Purkinje cell (primary cell): ENCODE measurements around the gene ZNF782. TPM values are rescaled to one million over a fixed set of nuclear protein-coding genes. Genes with fewer than 3 reads are reported as not detected.

Experiments used
- polyA plus RNA-seq: library from polyadenylated mRNA; unstranded; fragments of >200 nt; fragmentation: Nextera tagmentation; gene quantifications from 2 replicates; pipeline ENCODE4 v1.2.1, GENCODE V29; 2014

The ZNF782 gene
- polyA plus RNA-seq: 4.0 and 4.6 TPM in 2 replicates

DNA sequence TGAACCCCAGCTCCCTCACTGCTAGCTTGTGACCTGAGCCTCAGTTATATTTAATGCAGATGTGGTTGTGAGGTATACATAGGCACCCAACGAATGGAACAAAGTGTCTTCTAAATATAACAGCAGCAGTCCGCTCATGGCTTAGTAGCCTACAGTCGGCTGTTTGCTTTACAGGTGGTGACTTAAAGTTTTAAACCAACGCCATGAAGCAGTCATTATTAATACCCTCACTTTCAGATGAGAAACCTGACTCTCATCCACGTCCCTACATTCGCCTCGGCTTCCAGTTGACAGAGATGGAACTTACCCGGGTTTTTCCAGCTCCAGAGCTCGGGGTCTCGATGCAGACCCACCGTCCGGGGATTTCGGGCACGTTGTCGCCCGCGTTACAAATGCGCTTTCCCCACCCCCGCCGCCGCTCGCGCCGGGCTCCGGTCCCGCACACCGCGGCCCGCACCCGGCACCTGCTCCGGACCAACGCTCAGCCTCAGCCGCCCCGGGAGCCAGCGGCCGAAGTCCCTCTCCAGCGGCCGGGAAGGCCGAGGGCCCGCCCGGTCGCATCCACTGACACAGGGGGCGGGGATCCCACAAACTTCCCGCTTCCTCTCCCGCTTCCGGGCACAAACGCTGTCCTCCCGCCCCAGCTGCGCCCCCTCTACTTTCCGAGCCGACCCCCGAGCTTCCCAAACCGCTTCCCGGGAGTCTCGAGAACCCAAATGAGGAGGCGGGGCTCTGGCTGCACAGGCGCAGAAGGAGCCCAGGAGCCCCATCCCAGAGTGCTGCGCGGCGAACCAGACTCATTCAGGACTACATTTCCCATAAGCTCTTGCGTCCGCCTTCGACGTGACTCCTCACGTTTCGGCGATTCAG lies at the start of gene ZNF782:
ZNF782 (minus strand) TSS at position 734 of the 870 bp plus-strand sequence. CDS start 2,553 bp downstream, outside the sequence.

Other genes with a start within 250 kb of the ZNF782 start
- 0.98 and 4.8 TPM in 2 replicates for gene CDC14B, start 234.7 kb downstream of the ZNF782 start, polyA plus RNA-seq
- gene PRXL2C, start 199.2 kb downstream of the ZNF782 start, polyA plus RNA-seq: 3.0 and 5.2 TPM in 2 replicates
- 13.6 and 15.9 TPM in 2 replicates for gene ZNF510, start 76.4 kb downstream of the ZNF782 start, polyA plus RNA-seq
- not detected in 2 replicates for gene NUTM2G, start 74.3 kb upstream of the ZNF782 start, polyA plus RNA-seq
- 2.4 TPM in 1 of 2 replicates, not detected in the other for gene CTSV, start 184.6 kb upstream of the ZNF782 start, polyA plus RNA-seq